Stomach (tissue), 4 donors: Measurements from ENCODE around the gene MPIG6B.

ENCODE experiments used
- CTCF ChIP-seq, 7 experiments: fragments of 450-650 bp in 4 of 7; fragments of 200-600 bp in 3 of 7; sonication (generic) in 3 of 7; IDR thresholded peaks; one replicate each; pipeline ENCODE4 v1.5.1; 2016 to 2019; ENCODE audit warnings: antibody characterized with exemption in 7 of 7, control low read depth in 2 of 7, mild to moderate bottlenecking in 1 of 7
- EP300 ChIP-seq: sonication (generic); formaldehyde crosslinking; IDR thresholded peaks from one replicate; pipeline ENCODE4 v1.6.1; 2017; ENCODE audit warnings: antibody characterized with exemption
- POLR2A ChIP-seq, 4 donors: fragments of 450-650 bp; IDR thresholded peaks; one replicate each; pipeline ENCODE4 v1.6.1; 2016; ENCODE audit warnings: antibody characterized with exemption in 4 of 4, control low read depth in 2 of 4, mild to moderate bottlenecking in 1 of 4, moderate library complexity in 1 of 4
- POLR2AphosphoS5 ChIP-seq, 3 donors: sonication (generic); formaldehyde crosslinking; IDR thresholded peaks; one replicate each; pipeline ENCODE4 v1.6.1; 2016; ENCODE audit warnings: antibody characterized with exemption in 3 of 3

DNA sequence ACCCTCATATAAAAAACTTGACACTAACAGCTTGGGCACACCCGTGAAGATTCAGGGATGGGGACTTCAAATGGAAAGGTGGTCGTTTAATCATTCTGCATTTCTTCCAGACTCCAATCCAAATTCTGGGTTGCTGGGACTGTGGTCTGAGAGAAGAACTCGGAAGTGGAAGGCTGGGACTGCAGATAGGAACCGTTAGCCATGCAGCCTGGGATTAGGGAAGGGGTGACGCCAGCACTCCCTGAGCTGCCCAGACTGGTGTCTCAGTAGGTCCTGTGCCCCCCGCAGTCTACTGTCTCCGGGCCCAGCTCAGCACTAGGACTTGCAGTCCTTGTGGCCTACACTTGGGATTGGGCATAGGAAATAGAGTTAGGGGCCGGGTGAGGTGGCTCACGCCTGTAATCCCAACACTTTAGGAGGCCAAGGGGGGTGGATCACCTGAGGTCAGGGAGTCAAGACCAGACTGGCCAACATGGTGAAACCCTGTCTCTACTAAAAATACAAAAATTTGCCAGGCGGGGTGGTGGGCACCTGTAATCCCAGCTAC, 13.7 kb downstream of the MPIG6B start:
- no peak for TF ChIP-seq POLR2A (IDR thresholded peaks at IDR 0.05)
- TF ChIP-seq CTCF (IDR thresholded peaks at IDR 0.05), result no peak
- no peak for TF ChIP-seq EP300
- TF ChIP-seq POLR2AphosphoS5 (IDR thresholded peaks at IDR 0.05), result no peak
